Measurements from ENCODE around the gene ANKRD34B. TPM values are rescaled to one million over a fixed set of nuclear protein-coding genes. Genes with fewer than 3 reads are reported as not detected.

Gene ANKRD34B
- total and polyA plus RNA-seq, 8 donors, result not detected

- Histone ChIP-seq H3K4me1 (no peaks in the 10 kb centered on the region), H3K4me3 (no peak overlapping the region), H3K9me3 (no peaks in the 10 kb centered on the region), H3K27ac (no peak overlapping the region), H3K27me3 (no peaks in the 10 kb centered on the region), H3K36me3 (no peaks in the 10 kb centered on the region)
- no peak for ATAC-seq
- WGBS, 2 donors, result 66 to 82% methylated on average over 3 of the region's 3 CpGs
- TF ChIP-seq, protein P1, sequence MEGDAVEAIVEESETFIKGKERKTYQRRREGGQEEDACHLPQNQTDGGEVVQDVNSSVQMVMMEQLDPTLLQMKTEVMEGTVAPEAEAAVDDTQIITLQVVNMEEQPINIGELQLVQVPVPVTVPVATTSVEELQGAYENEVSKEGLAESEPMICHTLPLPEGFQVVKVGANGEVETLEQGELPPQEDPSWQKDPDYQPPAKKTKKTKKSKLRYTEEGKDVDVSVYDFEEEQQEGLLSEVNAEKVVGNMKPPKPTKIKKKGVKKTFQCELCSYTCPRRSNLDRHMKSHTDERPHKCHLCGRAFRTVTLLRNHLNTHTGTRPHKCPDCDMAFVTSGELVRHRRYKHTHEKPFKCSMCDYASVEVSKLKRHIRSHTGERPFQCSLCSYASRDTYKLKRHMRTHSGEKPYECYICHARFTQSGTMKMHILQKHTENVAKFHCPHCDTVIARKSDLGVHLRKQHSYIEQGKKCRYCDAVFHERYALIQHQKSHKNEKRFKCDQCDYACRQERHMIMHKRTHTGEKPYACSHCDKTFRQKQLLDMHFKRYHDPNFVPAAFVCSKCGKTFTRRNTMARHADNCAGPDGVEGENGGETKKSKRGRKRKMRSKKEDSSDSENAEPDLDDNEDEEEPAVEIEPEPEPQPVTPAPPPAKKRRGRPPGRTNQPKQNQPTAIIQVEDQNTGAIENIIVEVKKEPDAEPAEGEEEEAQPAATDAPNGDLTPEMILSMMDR (IDR thresholded peaks at IDR 0.05), result no peak
- FAIRE-seq, result no peak
- intact Hi-C loops (cut with DNase I), result no loop called here
- no peak for DNase-seq
These were observed 28.7 kb downstream of the ANKRD34B start for GRCh38 chr5:80541392-80541791.

DNA sequence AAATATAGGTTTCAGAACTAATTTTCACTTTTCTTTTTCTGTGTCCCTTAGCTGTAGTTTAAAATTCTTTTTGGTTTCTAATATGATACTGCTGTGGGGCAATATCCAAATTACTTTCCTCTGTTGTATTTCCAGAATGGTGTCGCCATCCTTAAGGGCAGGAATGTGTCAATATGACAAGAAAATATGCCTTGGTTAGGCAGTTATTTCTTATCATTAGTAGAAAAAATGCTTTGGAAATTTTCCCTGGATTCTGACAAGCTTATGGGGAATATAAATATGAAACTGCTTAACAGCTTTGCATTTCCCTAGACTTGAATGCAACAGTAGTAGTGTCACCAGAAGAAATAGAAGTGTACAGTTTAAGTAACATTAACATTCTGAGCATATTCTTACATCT, 29.4 kb downstream of the ANKRD34B start:
- ATAC-seq (no peak), DNase-seq (no peak), FAIRE-seq (no peak)
- Histone ChIP-seq H3K27ac (no peak overlapping the region), H3K36me3 (no peaks in the 10 kb centered on the region), H3K27me3 (no peaks in the 10 kb centered on the region), H3K9me3 (no peaks in the 10 kb centered on the region), H3K4me1 (no peaks in the 10 kb centered on the region), H3K4me3 (no peak overlapping the region)
- WGBS, 2 donors, result 83 to 86% methylated on average over 1 of the region's 1 CpG
- intact Hi-C loops (cut with DNase I), result no loop called here
- TF ChIP-seq, protein P1 (IDR thresholded peaks at IDR 0.05), result no peak

GRCh38 chr5:80516826-80517225, 53.3 kb downstream of the ANKRD34B start:
- WGBS, 2 donors, result 91 to 92% methylated on average over 4 of the region's 4 CpGs
- TF ChIP-seq, protein P1 (IDR thresholded peaks at IDR 0.05), result no peak

DNA sequence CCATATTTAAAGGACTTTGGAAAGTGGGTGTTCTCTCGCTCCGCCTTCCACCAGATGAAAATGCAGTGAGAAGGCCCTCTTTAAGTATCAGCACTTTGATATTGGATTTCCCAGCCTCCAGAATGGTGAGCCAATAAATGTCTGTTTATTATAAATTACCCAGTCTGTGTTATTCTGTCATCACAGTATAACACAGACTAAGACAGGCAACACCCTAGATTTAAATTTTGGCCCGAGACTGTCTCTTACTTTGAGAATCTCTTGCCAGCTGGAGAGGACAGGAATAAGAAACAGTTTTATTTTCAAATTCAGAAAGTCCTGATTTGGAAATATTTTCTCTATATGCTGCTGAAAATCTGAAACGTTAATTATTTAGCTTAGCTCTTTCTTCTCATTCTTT, 60.7 kb downstream of the ANKRD34B start:
- FAIRE-seq, result no peak
- TF ChIP-seq, protein P1 (IDR thresholded peaks at IDR 0.05), result no peak
- no peaks in the 10 kb centered on the region for H3K27me3 ChIP-seq

More at GRCh38 chr5:80516826-80517225, 53.3 kb downstream of the ANKRD34B start:
- intact Hi-C loops (cut with DNase I), result no loop called here
- DNase-seq (no peak), ATAC-seq (no peak), FAIRE-seq (no peak)
- Histone ChIP-seq H3K4me3 (no peak overlapping the region), H3K4me1 (no peaks in the 10 kb centered on the region), H3K27ac (no peak overlapping the region), H3K27me3 (no peaks in the 10 kb centered on the region), H3K9me3 (no peaks in the 10 kb centered on the region), H3K36me3 (peaks cover 0 to 3% (median 0%) of the 10 kb centered on the region in 3 donors)

GRCh38 chr5:80508844-80509243, 61.2 kb downstream of the ANKRD34B start:
- no peaks in the 10 kb centered on the region for H3K36me3 ChIP-seq
- H3K27me3 ChIP-seq, result no peaks in the 10 kb centered on the region
- no peaks in the 10 kb centered on the region for H3K4me1 ChIP-seq
- no peak overlapping the region for H3K4me3 ChIP-seq
- no peak overlapping the region for H3K27ac ChIP-seq
- WGBS, 2 donors, result 88 to 94% methylated on average over 6 of the region's 6 CpGs
- intact Hi-C loops (cut with DNase I), result no loop called here
- DNase-seq (no peak), ATAC-seq (no peak), FAIRE-seq (no peak)
- H3K9me3 ChIP-seq, result no peaks in the 10 kb centered on the region
- TF ChIP-seq, protein P1 (IDR thresholded peaks at IDR 0.05), result no peak

More for the DNA sequence above, 60.7 kb downstream of the ANKRD34B start:
- intact Hi-C loops (cut with DNase I), result no loop called here
- Histone ChIP-seq H3K27ac (no peak overlapping the region), H3K4me1 (no peaks in the 10 kb centered on the region), H3K9me3 (no peaks in the 10 kb centered on the region), H3K36me3 (no peaks in the 10 kb centered on the region), H3K4me3 (no peak overlapping the region)
- DNase-seq (no peak), ATAC-seq (no peak)
- 85 to 86% methylated on average over 4 of the region's 4 CpGs for WGBS, 2 donors

All from pancreas (tissue), 10 donors.